ENCODE results near the gene FOCAD.

FOCAD gene

DNA sequence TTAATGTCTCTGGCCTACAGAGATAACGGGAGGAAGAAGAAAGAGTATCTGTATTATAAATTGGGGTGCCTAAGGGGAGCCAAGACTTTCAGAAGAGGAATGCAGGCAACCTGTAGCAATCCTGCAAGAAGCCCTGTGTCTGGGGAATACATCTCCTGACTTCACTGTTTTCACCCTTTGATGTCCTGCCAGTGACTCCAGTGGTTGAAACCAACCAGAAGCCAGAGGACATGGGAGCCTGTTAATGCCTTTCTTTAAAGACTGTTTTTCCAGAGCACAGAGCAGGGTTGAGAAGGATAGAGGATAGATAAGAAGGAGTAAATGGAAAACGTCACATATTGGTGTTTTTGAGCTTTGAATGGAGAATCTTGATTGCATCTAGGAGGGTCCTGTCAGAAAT, 196.2 kb downstream of the FOCAD start:
- no peak for DNase-seq (ENCODE audit: low spot score)

DNA sequence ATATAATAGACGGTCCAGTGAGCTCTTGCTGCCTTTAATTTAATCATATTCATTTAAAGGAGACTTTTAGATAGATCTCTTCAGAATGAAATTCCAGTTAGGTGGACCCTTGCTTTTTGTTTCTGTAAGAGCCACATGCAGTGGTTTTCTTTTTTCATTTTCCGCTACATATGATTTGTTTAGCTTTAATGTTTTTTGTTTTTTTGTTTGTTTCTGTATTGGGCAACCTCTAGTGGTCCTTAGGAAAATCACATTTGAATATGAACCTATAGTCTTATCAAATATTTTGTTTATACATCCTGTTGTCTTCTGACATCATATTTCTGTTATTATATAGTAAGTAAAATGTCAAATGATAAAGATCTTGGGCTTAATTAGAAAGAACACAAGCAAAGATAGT, 196.6 kb downstream of the FOCAD start:
- no peak for DNase-seq (ENCODE audit: low spot score)

DNA sequence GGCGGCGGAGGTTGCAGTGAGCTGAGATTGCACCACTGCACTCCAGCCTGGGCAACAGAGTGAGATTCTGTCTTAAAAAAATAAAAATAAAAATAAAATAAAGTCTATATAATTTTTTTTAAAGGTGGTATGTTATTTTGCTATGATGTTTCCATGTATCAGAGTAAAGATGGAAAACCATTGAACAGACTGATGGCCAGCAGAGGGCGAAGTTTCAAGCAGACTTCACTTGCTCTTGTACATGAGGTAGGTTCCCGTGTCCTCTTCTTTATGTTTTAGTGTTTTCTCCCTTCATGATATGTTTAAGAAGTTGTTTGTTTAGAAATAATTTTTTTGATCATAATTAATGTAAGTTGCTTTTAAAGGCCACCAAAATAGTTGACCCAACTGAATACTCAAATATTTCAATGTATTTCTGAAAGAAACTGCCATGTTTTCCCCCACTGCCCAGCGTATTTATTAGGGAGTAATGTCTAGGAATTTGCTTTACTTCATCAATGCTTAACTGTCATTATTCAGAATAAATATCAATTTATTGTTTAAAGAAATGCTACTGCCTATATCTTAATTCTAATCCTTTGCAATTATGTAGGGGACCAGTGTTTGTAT, 201.0 kb downstream of the FOCAD start:
- DNase-seq (ENCODE audit: low spot score): peak; percentile 59

GRCh38 chr9:20898885-20899554, 215.0 kb downstream of the FOCAD start:
- DNase-seq (ENCODE audit: low spot score): no peak

- DNase-seq (ENCODE audit: low spot score): no peak
These were observed 219.2 kb downstream of the FOCAD start for GRCh38 chr9:20903212-20903611.

GRCh38 chr9:20904995-20905394, 220.9 kb downstream of the FOCAD start:
- no peak for DNase-seq (ENCODE audit: low spot score)

DNA sequence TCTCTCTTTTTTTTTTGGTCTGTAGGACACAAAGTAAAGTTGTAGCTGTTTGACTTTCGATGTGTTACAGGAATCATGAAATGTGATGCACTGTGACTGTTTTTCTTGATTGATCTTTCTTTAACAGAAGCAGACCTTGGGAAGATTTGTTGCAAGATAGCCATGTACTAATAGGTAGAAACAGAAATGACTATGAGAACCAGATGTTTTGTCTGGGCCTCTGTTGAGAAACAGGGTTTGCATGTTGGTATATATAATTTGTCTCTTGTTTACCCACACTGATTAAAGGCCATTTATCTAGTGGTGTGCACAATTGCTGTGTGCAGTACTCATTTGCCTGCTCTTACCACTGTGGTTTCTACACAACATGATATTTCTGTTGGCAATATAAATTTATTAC, 222.3 kb downstream of the FOCAD start:
- DNase-seq (ENCODE audit: low spot score): no peak

- no peak for DNase-seq (ENCODE audit: low spot score)
These were observed 224.4 kb downstream of the FOCAD start for GRCh38 chr9:20908461-20908860.

DNA sequence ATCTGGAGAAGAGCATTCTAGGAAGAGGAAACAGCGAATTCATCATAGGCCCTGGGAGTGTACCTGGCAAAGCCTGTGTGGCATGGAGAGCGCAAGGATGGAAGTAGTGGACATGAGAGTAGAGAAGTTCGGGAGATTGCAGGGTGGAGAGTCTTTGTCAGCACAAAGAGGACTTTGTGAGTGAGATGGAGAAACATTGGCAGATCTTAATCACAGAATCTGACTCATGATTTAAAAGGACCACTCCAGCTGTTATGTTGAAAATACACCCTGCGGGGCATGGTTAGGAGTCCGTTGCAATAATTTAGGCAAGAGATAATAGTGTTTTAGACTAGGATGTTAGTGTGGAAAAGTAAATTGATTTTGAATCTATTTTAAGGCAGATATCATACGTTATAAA, 230.5 kb downstream of the FOCAD start:
- no peak for DNase-seq (ENCODE audit: low spot score)

DNA sequence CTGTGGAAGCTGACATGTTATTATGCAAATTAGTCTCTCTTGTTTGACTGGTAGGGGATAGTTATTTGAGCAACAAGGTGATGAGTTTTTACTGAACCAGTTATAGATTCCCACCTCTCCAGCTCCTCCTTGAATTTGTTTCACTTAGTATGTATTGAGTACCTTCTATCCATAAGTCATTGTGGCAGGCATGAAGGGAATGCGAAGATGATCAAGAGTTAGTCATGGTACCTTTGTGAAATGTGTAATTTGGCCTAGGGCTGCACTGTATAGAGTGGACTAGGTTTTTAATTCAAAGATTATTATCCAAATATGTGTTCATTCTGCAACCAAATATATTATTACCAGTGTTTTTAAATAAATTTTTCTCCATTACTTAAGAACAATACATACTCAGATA, 237.3 kb downstream of the FOCAD start:
- DNase-seq (ENCODE audit: low spot score): no peak

GRCh38 chr9:20925256-20926045, 241.4 kb downstream of the FOCAD start:
- DNase-seq (ENCODE audit: low spot score): no peak

DNA sequence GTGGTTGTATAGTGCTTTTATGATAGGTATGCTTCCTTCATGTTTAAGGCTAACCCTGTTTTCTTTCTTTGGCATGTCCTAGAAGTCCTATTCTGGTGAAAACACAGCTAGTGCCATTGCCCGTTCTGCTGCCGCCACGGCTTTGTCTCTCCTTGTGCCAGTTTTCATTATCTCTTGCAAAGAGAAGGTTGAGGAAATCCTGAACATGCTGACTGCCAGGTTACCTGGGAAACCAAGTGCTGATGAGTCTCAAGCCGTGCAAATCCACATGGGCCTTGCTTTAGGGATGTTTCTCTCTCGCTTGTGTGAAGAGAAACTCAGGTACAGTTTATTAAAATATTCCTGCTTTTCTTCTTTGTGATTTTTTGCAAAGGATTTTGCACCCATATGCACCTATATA, 245.2 kb downstream of the FOCAD start:
- DNase-seq (ENCODE audit: low spot score): no peak

DNA sequence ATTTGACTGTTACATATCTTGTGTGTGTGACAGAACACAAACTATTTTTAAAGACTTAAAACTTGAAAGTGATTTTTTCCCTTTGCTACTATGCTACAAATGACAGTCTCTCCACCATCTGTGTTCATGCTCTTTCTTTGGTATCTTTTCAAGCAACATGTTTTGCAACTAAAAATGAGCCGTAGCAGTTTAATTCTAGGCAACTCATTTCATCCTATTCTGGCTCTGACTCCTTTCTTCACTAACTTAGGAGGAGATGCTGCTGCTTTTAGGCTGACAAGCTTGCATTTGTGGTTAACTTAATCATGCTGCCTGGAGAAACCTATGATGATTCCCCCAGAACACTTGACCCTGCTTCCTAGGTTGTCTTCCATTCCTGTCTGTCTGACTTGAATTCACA, 246.8 kb downstream of the FOCAD start:
- no peak for DNase-seq (ENCODE audit: low spot score)

DNA sequence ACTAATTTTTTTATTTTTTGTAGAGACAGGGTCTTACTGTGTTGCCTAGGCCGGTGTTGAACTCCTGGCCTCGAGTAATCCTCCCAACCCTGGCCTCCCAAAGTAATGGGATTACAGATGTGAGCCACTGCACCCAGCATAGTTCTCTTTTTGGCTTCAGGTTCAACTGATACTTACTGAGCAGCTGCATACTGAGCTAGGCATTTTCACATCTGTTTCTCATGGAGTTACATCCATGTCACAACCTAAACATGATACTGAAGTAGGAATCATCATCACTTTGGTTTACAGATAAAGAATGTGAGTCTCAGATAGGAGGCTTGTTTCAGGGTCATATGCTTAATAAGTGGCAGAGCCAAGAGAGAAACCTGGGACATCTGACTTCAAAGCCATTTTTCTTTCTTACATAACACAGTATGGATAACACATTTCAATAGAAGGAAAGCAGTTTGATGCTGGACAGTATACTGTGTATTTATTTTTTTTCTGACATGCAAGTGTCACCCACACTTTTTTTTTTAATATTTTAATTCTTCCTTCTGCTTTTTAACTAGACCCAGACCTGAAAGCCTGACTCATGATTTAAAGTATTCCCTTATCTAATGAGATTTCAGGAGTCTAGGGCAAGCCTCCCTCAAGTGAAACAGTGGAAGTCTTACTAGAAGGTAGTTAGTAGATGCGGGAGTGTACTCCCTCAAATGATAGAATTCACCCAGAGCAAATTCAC, 256.6 kb downstream of the FOCAD start:
- DNase-seq (ENCODE audit: low spot score): no peak

DNA sequence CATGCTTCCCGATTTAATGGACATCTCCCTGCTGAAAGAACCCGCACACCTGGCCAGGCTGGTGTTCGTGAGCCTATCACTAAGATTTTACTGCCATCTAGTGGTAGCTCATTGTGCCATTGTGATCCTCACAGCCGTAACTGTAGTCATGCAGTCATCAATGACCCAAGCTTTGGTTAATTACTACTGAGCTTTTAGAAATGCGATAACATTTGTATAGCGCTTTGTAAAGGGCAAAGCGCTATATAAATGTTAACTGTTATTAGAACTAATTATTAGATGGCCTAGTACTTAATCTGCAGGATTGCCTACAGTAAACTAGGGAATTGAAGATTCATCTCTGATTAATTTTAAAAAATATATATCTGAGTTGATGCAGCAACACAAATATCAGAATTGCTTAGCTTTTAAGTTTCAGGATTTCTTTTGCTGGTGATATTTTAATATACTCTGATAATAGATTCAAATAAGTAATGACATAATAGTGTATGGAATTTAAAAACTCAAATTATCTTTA, 257.2 kb downstream of the FOCAD start:
- peak; percentile 82 for DNase-seq (ENCODE audit: low spot score)

DNA sequence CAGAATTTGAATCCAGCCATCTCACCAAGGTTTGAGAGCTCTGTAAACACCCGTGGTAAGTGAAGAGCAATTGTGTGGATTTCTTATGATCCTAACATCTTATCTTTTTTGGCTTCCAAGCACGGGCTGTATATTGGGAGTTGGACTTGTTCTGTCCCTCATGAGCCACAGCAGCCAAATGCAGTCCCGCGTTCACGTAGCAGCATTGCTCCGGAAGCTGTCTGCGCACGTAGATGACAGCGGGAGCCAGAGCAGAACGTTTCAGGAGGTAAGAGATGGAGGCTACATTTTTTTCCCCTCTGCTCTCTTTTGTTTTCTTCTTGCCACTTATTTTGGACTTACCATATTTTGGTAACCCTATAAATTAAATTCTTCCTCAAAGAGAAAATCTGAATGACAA, 260.4 kb downstream of the FOCAD start:
- DNase-seq (ENCODE audit: low spot score): no peak

DNA sequence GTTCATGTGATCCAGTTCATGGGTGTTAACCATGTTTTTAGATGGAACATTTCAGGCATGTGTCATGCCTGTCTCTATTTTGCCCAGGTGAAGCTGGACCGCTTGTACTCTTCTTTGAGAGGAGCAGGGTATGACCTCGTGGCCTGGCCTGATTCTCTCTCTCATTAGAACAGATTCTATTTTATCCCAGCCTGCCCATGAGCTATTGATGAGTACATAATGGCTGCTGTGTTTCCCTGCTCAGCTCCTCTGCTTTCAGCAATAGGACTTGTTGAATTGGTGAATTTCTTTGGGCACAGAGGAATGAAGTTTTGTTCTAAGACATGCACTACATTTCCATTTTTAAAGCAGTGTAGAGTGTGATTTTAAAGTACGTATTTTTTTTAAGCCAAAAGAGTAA, 261.2 kb downstream of the FOCAD start:
- no peak for DNase-seq (ENCODE audit: low spot score)

DNA sequence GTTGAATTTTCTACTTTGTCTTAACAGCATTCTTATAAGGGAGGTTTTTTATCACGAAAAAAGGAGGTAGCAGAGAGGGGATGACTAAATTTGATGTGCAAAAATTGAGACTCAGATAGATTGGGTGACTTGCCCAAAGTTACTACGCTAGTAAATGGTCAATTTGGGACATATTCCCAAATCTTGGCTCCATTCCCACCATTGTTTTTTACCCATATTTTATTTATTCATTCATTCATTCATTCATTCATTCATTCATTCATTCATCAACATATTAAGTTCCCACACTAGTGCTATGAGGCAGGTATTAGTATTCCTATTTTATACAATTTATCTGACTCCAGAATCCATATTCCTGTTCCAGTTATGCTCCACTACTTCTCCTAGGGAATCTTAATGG, 261.8 kb downstream of the FOCAD start:
- no peak for DNase-seq (ENCODE audit: low spot score)

- DNase-seq (ENCODE audit: low spot score): no peak
These were observed 264.6 kb downstream of the FOCAD start for GRCh38 chr9:20948703-20949102.

DNA sequence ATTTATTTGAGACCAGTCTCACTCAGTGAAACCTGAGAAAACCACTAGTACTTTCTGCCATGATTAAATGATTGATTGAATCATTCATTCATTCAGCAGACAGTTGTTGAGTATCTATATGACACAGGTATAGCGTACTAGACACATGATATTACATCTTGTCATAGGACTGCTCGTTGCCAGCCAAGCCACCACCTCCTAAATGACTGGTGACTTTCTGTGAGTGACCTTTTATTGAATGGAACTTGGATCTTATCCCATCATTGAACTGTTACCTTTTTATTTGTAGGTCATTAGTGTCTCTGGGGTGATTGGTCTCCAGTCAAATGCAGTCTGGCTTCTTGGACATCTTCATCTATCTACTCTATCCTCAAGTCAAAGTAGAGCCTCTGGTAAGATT, 266.6 kb downstream of the FOCAD start:
- DNase-seq (ENCODE audit: low spot score): no peak

- DNase-seq (ENCODE audit: low spot score): no peak
These were observed 278.6 kb downstream of the FOCAD start for GRCh38 chr9:20962536-20963225.

DNA sequence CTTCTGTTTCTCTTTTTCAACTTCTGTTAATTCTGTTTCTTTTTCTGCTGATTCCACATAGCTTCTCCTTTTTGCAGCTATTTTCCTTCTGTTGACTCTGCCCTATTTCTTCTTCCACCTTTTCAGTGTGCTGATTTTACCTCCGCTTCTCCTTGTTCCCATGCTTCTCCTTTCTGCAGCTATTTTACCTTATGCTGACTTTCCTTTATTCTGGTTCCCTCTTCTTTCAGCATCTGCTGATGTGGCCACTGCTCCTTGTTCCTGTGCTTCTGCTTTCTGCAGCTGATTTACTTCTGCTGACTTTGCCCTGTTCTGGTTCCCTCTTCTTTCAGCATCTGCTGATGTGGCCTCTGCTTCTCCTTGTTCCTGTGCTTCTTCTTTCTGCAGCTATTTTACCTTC, 288.6 kb downstream of the FOCAD start:
- DNase-seq (ENCODE audit: low spot score): no peak

Data from CD4-positive, alpha-beta T cell treated with Interleukin-2 at 100 ng/mL for 4 hours (primary cell).